Raji (cell line): ENCODE measurements around the gene TIPIN.

Experiments
- POLR2A ChIP-seq: IDR thresholded peaks from 2 replicates; pipeline ENCODE4 v1.6.1; 2011; ENCODE audit warnings: low read depth, low read length, control low read depth; ENCODE audit not compliant: insufficient read depth

Gene TIPIN

GRCh38 chr15:66356359-66357236, at the start of gene TIPIN:
Gene TIPIN (minus strand): TSS chr15:66356685. CDS start chr15:66352947, 3,738 bp downstream.
- peak; percentile 93 for TF ChIP-seq POLR2A

GRCh38 chr15:66405615-66406014, 49.1 kb upstream of the TIPIN start:
- no peak for TF ChIP-seq POLR2A

- no peak for TF ChIP-seq POLR2A
Observed at GRCh38 chr15:66405007-66405406, 48.5 kb upstream of the TIPIN start.

- no peak for TF ChIP-seq POLR2A
Observed at GRCh38 chr15:66404532-66404931, 48.0 kb upstream of the TIPIN start.

GRCh38 chr15:66404122-66404521, 47.6 kb upstream of the TIPIN start:
- no peak for TF ChIP-seq POLR2A

GRCh38 chr15:66403323-66403722, 46.8 kb upstream of the TIPIN start:
- TF ChIP-seq POLR2A, result no peak

- TF ChIP-seq POLR2A, result no peak
Observed at GRCh38 chr15:66402761-66403284, 46.3 kb upstream of the TIPIN start.

- TF ChIP-seq POLR2A, result 0 out of 2 replicates have a peak, but pooled peaks have one; percentile 37
Observed at GRCh38 chr15:66401130-66402021, 44.9 kb upstream of the TIPIN start.

- no peak for TF ChIP-seq POLR2A
Observed at GRCh38 chr15:66400351-66400774, 43.9 kb upstream of the TIPIN start.

- TF ChIP-seq POLR2A, result no peak
Observed at GRCh38 chr15:66399276-66399675, 42.8 kb upstream of the TIPIN start.

- TF ChIP-seq POLR2A, result no peak
Observed at GRCh38 chr15:66394915-66395314, 38.4 kb upstream of the TIPIN start.

- no peak for TF ChIP-seq POLR2A
Observed at GRCh38 chr15:66394472-66394871, 38.0 kb upstream of the TIPIN start.

GRCh38 chr15:66390678-66391077, 34.2 kb upstream of the TIPIN start:
- no peak for TF ChIP-seq POLR2A

- no peak for TF ChIP-seq POLR2A
Observed at GRCh38 chr15:66389859-66390381, 33.4 kb upstream of the TIPIN start.
